Measurements from ENCODE around the gene ODF2.

- TF ChIP-seq CTCF (IDR thresholded peaks at IDR 0.05), result no peak
- TF ChIP-seq POLR2AphosphoS5 (IDR thresholded peaks at IDR 0.05), result no peak
Observed at GRCh38 chr9:128494108-128494745, 38.4 kb downstream of the ODF2 start.

All from breast epithelium (tissue), 3 donors.